HG03025 (cell line): ENCODE data around the gene TECPR1.
"Not testable (repeated sequence)": the region's sequence is repeated elsewhere in the genome, so short reads cannot be mapped to it uniquely, and the experiment has no call there.

Experiments used
- ATAC-seq: cut with Tn5 transposase; IDR thresholded peaks from one replicate; pipeline ENCODE4 v1.9.1; 2021; ENCODE audit warnings: mild to moderate bottlenecking, moderate library complexity; ENCODE audit not compliant: unreplicated experiment, low FRiP score

The TECPR1 gene

DNA sequence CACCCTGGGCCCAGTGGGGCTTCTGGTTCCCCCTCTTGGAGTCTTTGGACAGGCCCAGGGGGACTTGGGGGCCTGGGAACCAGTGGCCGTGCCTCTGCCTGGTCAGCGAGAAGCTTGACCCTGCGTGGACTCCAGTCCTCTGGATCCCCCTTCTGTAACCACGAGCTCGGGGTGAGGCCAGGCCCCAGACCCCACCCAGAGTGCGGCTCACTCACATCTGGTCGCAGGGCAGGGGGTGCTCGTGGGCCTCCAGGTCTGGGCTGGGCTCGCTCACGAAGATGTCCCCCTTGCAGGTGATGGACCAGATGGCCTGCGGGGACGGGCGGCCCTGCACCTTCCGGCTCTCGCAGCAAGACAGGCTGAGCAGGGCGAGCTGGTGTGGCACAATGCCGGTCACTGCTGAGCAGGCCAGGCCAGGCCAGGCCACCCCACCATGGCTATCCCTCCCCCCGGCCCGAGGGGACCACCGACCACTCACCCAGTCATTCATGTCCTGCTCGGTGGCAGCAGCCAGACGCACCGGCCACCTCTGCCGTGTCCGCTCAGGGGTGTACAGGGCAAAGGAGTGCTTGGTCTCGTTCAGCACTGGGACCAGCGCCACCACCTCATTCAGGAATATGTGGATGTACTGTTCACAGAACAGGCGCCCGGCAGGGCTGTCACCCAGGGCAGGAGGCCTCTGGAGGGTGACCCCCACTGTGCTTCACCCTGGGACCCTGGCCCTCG lies 21.1 kb downstream of the TECPR1 start:
- ATAC-seq: no peak

GRCh38 chr7:98229991-98230745 lies 21.9 kb downstream of the TECPR1 start:
- ATAC-seq: no peak

DNA sequence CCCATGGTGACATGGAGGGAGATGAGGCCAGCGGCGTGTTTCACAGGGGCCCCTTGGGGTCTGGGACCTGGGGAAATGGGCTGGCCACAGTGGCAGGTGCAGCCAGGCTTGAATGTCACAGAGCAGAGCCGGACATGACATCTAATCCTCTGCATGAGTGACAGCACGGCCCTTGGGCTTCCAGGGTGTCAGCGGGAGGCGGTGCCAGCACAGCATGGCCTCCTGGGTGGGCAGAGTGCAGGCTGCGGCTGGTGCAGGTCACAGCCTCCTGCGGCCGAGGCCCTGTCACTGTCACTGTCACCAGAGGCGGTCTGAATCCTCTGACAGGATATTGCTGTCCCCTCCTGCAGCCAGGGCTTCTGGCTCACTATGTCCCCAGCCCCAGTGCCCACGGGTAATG lies 22.6 kb downstream of the TECPR1 start:
- no peak for ATAC-seq

GRCh38 chr7:98228801-98229200 lies 23.2 kb downstream of the TECPR1 start:
- ATAC-seq: no peak

DNA sequence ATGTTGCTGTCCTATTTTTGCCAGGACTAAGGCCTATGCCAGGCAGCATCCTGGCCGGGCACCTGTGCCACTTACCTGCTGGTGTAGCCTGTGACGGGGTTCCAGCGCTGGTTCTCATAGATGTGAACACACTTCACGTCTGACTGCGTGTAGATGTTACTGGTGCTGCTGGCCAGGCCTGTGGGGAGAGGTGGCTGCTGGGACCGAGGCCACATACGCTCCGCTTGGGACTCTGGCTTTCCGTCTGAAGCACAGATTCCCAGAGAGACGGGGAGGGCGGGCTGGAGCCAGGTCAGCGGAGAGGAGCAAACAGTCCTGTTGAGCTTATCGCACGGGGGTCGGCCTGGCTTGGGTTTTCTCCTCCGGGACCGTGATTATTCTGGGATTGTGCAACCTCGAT lies 24.1 kb downstream of the TECPR1 start:
- no peak for ATAC-seq

DNA sequence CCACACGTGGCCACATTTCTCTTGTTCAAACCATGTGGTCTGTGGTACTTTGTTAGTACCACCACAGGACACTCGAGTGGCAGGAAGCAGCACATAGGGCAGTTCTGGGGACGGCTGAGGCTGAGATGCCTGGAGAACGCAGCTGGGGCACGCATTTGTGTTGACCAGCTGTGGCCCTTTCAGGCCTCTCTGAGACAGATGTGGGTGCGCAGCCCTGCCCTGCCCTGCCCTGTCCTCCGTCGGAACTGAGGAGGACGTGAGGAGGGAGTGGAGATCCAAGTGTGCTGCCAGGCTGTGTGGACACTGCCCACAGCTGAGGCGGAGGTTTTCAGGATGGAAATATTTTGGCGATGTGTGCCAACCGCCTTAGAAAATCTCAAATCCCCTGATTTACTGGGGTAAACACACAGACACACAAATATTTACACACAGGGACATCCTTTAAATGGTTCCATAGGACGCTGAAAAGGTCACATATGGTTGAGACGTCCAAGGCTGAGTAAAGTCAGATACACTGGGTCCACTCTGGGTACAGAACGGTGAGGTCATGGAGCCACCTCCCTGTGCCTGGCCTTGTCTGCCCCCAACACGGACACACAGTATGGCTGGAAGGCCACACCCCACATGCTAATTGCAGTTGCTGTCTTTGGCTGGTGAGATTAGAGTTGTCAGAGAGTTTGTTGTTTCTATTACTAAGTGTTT lies 26.0 kb downstream of the TECPR1 start:
- ATAC-seq: no peak

DNA sequence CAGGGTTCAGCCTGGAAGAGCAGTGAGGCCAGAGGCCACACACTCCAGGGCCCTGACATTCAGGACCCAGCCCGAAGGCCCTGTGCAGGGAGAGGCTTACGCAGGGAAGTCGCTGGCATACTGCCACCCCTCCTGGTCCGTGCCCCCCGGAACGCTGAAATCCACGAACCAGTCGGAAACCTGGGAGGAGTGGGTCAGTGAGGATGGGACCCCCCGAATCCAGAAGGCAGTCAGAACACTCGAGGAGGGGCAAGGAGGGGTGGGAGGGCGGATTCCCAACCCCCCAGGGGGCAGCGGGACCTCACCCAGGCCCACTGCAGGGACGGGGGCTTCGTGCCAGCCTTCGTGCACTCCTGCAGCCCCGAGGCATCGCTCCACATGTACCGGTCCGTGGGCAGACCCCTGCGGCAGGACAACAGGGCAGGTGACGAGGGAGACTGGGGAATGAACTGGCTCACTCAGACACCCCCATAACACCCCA lies 27.3 kb downstream of the TECPR1 start:
- ATAC-seq: no peak

- ATAC-seq: no peak
These were observed 27.9 kb downstream of the TECPR1 start for GRCh38 chr7:98223898-98224700.

DNA sequence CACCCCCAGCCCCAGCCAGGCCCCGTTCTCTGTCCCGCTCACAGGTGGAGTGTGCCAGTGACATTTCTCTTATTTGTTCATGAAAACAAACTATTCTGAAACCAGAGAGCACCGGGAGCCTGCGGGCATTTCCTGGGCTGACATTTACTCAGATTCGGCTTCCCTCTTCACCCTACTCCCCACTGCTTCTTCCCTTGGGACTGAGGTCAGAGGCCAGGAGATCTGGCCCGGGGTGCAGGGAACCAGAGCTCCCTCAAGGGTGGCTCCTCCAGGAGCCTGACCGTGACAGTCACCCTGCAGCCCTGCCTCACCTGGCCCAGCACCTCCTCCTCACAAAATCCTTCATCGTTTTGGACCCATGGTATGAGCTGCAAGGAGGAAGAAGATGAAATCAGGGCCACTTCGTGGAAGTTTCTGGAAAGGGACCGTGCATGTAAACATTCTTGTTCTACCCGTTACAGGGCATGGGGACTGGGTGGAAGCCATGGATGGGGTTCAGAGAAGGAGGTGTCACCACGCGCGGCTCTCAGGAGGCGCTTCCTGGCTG lies 28.6 kb downstream of the TECPR1 start:
- no peak for ATAC-seq

GRCh38 chr7:98222533-98223195 lies 29.4 kb downstream of the TECPR1 start:
- no peak for ATAC-seq

DNA sequence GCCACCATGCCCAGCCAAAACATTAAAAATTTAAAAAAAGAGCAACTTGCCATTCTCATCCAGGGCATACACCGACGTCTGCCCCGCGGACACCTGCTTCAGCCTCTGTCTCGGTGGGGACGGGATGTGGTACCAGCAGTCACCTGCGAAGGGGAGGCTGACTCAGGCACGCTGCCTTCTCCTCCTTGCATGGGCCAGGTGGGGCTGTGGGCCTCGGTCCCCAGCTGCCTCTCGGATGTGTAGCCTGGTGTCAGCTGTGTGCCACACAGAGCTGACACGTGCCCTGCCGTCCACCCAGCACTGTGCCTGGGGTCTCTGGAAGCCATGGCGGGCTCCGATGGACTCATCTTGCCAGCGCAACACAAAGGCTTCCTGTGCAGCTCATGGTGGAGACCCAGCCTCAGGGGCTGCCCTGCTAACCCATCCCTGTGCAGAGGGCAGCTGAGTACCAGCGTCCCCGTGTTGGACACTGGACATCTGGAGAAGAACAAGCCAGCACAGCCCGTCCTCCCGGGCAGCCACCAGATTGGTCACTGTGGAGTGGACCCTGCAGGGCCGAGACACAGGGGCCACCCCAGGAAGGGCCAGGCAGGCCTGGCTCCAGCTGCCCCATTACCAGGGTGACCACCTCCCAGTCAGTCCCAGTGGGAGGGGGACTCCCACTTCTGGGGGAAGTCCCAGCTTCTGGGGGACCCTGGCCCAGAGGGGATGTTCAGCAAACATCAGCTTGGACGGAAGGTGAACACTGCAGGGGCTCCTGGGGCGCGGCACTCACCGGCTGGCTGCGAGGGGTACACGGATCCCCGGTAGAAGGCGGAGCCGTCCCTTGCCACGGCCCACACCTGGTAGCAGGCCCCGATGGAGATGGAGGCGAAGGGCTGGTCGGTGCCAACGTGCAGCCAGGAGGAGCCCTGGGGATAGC lies 30.2 kb downstream of the TECPR1 start:
- ATAC-seq: no peak

DNA sequence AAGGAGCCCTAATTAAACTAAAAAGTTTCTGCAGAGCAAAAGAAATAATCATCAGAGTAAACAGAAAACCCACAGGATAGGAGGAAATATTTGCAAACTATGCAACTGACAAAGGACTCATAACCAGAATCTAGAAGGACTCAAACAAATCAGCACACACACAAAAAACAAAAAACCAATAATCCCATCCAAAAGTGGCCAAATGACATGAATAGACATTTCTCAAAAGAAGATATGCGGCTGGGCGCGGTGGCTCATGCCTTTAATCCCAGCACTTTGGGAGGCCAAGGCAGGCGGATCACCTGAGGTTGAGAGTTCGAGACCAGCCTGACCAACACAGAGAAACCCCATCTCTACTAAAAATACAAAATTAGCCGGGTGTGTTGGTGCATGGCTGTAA lies 32.6 kb downstream of the TECPR1 start:
- ATAC-seq: not testable (repeated sequence)

DNA sequence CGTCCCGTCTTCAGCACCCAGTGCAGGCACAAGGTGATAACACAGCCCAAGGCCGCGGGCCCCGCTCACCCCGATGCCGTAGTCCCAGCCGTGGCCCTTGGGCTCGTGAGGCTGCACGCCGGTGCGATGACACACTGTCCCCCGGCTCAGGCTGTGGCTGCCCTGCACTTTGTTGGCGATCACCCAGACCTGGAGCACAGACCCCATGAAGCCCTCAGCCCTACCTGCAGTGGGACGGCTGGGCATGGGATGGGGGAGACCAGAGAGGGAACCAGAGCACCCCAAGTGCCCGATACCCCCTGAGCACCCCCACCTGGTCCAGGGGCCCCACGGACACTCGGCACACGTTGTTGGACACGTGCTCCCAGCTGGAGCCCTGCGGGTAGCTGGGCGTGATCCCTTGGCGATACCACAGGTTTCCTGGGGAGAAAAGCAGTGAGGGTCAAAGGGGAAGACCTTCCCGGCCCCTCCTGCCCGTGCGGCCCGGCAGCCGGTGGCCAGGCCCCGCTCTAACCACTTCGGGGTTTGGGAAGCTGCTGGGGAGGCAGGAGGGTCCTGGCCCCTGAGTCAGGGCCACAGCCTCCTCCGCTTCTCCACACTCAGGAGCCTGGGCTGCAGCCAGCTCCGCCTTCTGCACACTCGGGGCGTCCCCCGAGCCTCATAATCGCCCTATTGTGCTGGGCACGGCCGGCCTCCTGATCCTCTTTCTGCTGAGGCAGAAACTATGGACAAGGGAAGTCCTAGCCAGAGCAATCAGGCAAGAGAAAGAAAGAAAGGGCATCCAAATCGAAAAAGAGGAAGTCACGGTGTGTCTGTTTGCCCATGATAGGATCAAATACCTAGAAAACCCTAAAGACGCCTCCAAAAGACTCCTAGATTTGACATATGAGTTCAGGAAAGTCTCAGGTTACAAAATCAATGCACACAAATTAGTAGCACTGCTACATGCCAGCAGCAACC lies 34.1 kb downstream of the TECPR1 start:
- no peak for ATAC-seq

- ATAC-seq: no peak
These were observed 35.0 kb downstream of the TECPR1 start for GRCh38 chr7:98216941-98217622.

DNA sequence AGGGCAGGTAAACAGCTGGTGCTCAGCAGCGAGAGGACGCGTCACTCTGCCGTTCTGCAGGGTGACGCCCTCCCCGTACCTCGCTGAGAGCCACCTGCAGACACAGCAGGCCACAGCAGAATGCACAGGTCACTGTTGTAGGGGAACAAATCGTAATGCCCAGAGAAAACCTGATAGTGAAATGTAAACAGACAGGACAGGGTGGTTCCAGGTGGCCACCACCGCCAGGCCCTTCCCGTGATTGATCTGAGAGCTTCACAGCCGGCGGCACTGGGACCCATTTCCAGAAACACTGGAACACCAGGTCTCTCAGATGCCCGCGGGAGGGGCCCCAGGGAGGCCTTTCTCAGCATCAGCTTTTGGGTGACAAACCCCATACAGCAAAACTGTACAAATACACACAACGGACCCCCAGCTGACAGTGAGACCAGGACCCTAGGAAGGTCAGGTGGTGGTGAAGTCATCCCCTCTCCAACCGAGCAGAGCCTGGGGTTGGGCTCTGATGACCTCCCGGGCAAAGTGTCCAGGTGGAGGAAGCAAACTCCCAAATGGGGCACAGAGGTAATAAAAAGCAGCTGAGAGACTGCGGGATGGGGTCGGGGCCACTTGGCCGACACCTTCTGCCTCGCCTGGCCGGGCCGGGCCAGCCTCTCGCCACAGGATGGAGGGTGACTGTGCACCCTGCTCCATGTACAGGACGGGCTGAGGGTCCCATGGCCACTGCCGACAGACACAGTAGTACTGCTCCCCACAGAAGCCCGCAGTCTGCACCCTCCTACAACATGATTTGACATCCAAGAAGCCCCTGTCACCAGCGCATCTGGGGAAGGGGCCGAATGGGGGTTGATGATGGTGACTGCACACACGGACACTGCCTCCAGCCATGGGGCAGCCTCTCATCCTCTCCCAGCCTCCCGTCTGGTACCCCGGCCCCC lies 36.2 kb downstream of the TECPR1 start:
- no peak for ATAC-seq

GRCh38 chr7:98214811-98215321 lies 37.2 kb downstream of the TECPR1 start:
- no peak for ATAC-seq
